Fibroblast of lung (primary cell): ENCODE results near the gene PUS1. TPM values are rescaled to one million over a fixed set of nuclear protein-coding genes. Genes with fewer than 3 reads are reported as not detected.
"Not testable (repeated sequence)": the region's sequence is repeated elsewhere in the genome, so short reads cannot be mapped to it uniquely, and the experiment has no call there.

Experiments used
- DNase-seq, 2 donors: peaks; one replicate each; pipeline versions ENCODE4 v3.0.0 to v3.0.0-alpha.2; 2010; ENCODE audit warnings: low read depth in 2 of 2
- H2AFZ ChIP-seq: 2 replicates; pipeline ENCODE4 v1.5.1; 2012; ENCODE audit warnings: low read length, control low read depth, inconsistent platforms
- H3K27ac ChIP-seq: 2 replicates; pipeline ENCODE4 v1.5.1; 2011; ENCODE audit warnings: low read length, control low read depth; ENCODE audit not compliant: insufficient read depth
- H3K27me3 ChIP-seq: 2 replicates; pipeline ENCODE4 v1.5.1; 2011; ENCODE audit warnings: mild to moderate bottlenecking, low read length; ENCODE audit not compliant: control insufficient read depth, insufficient read depth
- H3K36me3 ChIP-seq: 2 replicates; pipeline ENCODE4 v1.5.1; 2011; ENCODE audit warnings: low read length; ENCODE audit not compliant: control insufficient read depth, insufficient read depth
- H3K4me1 ChIP-seq: 2 replicates; pipeline ENCODE4 v1.5.1; 2011; ENCODE audit warnings: low read length; ENCODE audit not compliant: control insufficient read depth, insufficient read depth; ENCODE audit errors: extremely low read depth
- H3K4me2 ChIP-seq: 2 replicates; pipeline ENCODE4 v1.5.1; 2011; ENCODE audit warnings: low read length, control low read depth; ENCODE audit not compliant: insufficient read depth; ENCODE audit errors: extremely low read depth
- H3K4me3 ChIP-seq, 4 experiments: fragments of 200-600 bp in 1 of 4; sonication (generic) in 1 of 4; replicated peaks in 1 of 4; 2 replicates each; pipeline ENCODE4 v1.5.1; 2011 to 2016; ENCODE audit warnings: low read length in 4 of 4, low read depth in 3 of 4, mild to moderate bottlenecking in 3 of 4, control low read depth in 2 of 4, inconsistent platforms in 1 of 4, mixed read lengths in 1 of 4; ENCODE audit not compliant: insufficient read depth in 1 of 4; ENCODE audit errors: control extremely low read depth in 1 of 4
- H3K79me2 ChIP-seq: 2 replicates; pipeline ENCODE4 v1.5.1; 2012; ENCODE audit warnings: mild to moderate bottlenecking, low read length, inconsistent platforms; ENCODE audit not compliant: control insufficient read depth, insufficient read depth
- H3K9ac ChIP-seq: 2 replicates; pipeline ENCODE4 v1.5.1; 2011; ENCODE audit warnings: mild to moderate bottlenecking, low read length, control low read depth; ENCODE audit not compliant: insufficient read depth
- H3K9me3 ChIP-seq: 2 replicates; pipeline ENCODE4 v1.5.1; 2012; ENCODE audit warnings: low read depth, low read length; ENCODE audit not compliant: control insufficient read depth, insufficient read depth
- H4K20me1 ChIP-seq: 2 replicates; pipeline ENCODE4 v1.5.1; 2011; ENCODE audit warnings: low read length; ENCODE audit not compliant: control insufficient read depth, insufficient read depth; ENCODE audit errors: extremely low read depth
- CTCF ChIP-seq, 2 donors: IDR thresholded peaks in 1 of 2; conservative IDR thresholded peaks in 1 of 2; 1 replicate in 1 of 2; 2 replicates in 1 of 2; pipeline ENCODE4 v1.5.1; 2011 to 2012; ENCODE audit warnings: low read length in 2 of 2, control low read depth in 1 of 2, inconsistent platforms in 1 of 2, low read depth in 1 of 2, mild to moderate bottlenecking in 1 of 2
- EZH2 ChIP-seq: IDR thresholded peaks from 2 replicates; pipeline ENCODE4 v1.5.1; 2012; ENCODE audit warnings: low read length, control low read depth, mild to moderate bottlenecking; ENCODE audit errors: missing control alignments
- polyA minus RNA-seq: library from RNA; depleted of rRNA, polyadenylated mRNA; stranded (reverse); fragments of >200 nt; gene quantifications from 2 replicates; pipeline ENCODE4 v1.2.3, GENCODE V29; 2011; ENCODE audit warnings: low replicate concordance
- polyA plus RNA-seq, 2 donors: library from polyadenylated mRNA; depleted of rRNA in 1 of 2; stranded (reverse) in 1 of 2; unstranded in 1 of 2; fragments of >200 nt; gene quantifications; 2 replicates each; pipeline ENCODE4 v1.2.1, GENCODE V29; 2011 to 2012; ENCODE audit warnings: missing spikeins in 1 of 2
- total RNA-seq: library from RNA; depleted of rRNA; stranded (reverse); fragments of >200 nt; gene quantifications from 2 replicates; pipeline ENCODE4 v1.2.1, GENCODE V29; 2014

Gene PUS1
- total RNA-seq (7.2 and 10.1 TPM in 2 replicates), polyA plus RNA-seq (8.3 and 13.7 TPM in 2 replicates), polyA minus RNA-seq (19.0 and 25.9 TPM in 2 replicates)
- 11.7 and 23.1 TPM in 2 replicates for polyA plus RNA-seq (2012)

DNA sequence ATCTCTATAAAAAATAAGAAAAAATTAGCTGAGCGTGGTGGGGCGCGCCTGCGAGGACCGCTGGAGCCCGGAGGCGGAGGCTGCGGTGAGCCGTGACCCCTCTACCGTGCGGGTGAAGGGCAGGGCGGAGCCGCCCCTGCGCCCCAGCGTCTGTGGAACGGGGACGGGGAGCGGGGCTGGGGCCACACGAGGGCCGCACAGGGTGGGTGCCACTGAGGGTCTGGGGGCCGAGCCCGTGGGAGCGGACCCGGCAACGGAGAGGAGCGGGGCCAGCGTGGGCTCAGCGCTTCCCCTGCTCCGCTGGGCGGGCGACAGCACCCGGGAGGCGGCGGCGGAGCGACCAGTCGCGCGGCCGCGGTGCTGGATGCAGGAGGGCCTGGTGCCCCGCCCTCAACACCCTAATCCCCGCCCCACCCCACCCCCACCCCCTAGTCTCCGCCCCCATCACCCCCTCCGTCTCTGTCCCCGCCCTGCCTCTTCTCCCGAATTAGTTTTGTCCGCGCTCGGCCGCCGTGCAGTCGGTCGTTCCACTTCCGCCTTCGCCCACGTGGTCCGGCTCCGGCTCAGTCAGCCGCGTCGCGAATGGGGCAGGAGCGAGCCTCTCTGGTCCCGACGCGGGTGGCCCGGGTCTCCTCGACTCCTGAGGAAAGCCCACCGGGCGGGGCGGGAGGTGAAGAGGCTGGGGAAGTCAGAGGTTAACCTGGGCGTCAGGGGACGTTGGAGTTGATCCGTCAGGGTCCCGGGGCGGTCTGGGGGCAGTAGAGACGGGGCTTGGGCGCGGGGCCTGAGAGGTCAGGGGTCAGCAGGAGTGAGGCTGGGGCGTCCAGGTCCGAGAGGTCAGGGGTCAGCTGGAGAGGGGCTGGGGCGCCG is at the start of gene PUS1:
Gene PUS1 (plus strand): TSS at position 566 of the 870 bp plus-strand sequence. CDS start 447 bp downstream, outside the sequence.
- H4K20me1 ChIP-seq = no peaks in the 10 kb centered on the region
- peak within 1 kb of the TSS; percentile 83 for H3K4me2 ChIP-seq
- H2AFZ ChIP-seq = peak within 1 kb of the TSS; percentile 61
- H3K9me3 ChIP-seq = no peaks in the 10 kb centered on the region
- no peak for TF ChIP-seq EZH2
- peak within 1 kb of the TSS; percentile 82 for H3K27ac ChIP-seq
- peak; percentile 93 for DNase-seq
- H3K79me2 ChIP-seq = peaks cover 16% of the 10 kb centered on the region
- peak within 1 kb of the TSS; percentile 81 for H3K9ac ChIP-seq
- H3K4me1 ChIP-seq = no peaks in the 10 kb centered on the region
- peak within 1 kb of the TSS; percentile 75 to 89 (median 84) for H3K4me3 ChIP-seq
- H3K27me3 ChIP-seq = no peaks in the 10 kb centered on the region
- H3K36me3 ChIP-seq = peaks cover 9% of the 10 kb centered on the region

GRCh38 chr12:131882804-131883520 is 46.1 kb upstream of the PUS1 start:
- Histone ChIP-seq H3K27me3 (peaks cover 8% of the 10 kb centered on the region), H3K4me1 (no peaks in the 10 kb centered on the region), H3K9ac (no peak overlapping the region), H3K36me3 (no peaks in the 10 kb centered on the region), H3K4me2 (no peak overlapping the region), H3K4me3 (no peak overlapping the region), H3K79me2 (no peaks in the 10 kb centered on the region), H3K27ac (no peak overlapping the region), H2AFZ (no peak overlapping the region), H3K9me3 (no peaks in the 10 kb centered on the region), H4K20me1 (no peaks in the 10 kb centered on the region)
- DNase-seq = no peak
- no peak for TF ChIP-seq EZH2
- no peak for TF ChIP-seq CTCF (conservative IDR thresholded peaks at IDR 0.05 in 1 of 2, IDR thresholded peaks at IDR 0.05 in 1 of 2; ENCODE audit: low read depth in 1 of 2, low read length in 2 of 2)

DNA sequence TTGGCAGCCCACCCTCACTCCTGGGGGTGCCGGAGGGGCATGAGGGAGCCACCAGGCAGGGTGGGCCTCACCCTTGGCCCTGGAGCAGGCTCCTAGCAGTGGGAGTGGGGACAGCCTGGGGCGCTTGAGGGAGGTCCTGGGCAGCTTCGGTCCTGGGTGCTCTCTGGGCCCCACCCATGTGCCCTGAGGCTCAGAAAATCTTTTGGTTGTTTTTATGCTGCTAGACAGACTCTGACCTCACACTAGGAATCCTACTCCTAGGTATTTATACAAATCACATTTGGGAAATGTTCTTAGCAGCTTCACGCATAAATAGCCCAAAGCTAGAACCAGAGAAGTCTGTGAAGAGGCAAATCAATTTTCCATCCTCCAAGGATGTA is 45.6 kb upstream of the PUS1 start:
- H3K4me1 ChIP-seq = no peaks in the 10 kb centered on the region
- H3K4me3 ChIP-seq = no peak overlapping the region
- no peaks in the 10 kb centered on the region for H3K36me3 ChIP-seq
- no peak overlapping the region for H2AFZ ChIP-seq
- H3K27ac ChIP-seq = no peak overlapping the region
- peaks cover 5% of the 10 kb centered on the region for H3K27me3 ChIP-seq
- DNase-seq = no peak
- no peaks in the 10 kb centered on the region for H3K79me2 ChIP-seq
- no peaks in the 10 kb centered on the region for H4K20me1 ChIP-seq
- TF ChIP-seq EZH2 = no peak
- no peak for TF ChIP-seq CTCF (conservative IDR thresholded peaks at IDR 0.05 in 1 of 2, IDR thresholded peaks at IDR 0.05 in 1 of 2; ENCODE audit: low read depth in 1 of 2, low read length in 2 of 2)
- no peaks in the 10 kb centered on the region for H3K9me3 ChIP-seq
- H3K4me2 ChIP-seq = no peak overlapping the region
- H3K9ac ChIP-seq = no peak overlapping the region

GRCh38 chr12:131885076-131885475 is 44.0 kb upstream of the PUS1 start:
- H3K27ac ChIP-seq, H3K4me1 ChIP-seq, H3K4me3 ChIP-seq, DNase-seq, H3K79me2 ChIP-seq, H3K36me3 ChIP-seq, H3K9me3 ChIP-seq, H4K20me1 ChIP-seq, H3K9ac ChIP-seq, H3K4me2 ChIP-seq, H2AFZ ChIP-seq, H3K27me3 ChIP-seq: not testable (repeated sequence)
